ENCODE data around the gene OXER1. TPM values are rescaled to one million over a fixed set of nuclear protein-coding genes. Genes with fewer than 3 reads are reported as not detected.

The OXER1 gene, protein sequence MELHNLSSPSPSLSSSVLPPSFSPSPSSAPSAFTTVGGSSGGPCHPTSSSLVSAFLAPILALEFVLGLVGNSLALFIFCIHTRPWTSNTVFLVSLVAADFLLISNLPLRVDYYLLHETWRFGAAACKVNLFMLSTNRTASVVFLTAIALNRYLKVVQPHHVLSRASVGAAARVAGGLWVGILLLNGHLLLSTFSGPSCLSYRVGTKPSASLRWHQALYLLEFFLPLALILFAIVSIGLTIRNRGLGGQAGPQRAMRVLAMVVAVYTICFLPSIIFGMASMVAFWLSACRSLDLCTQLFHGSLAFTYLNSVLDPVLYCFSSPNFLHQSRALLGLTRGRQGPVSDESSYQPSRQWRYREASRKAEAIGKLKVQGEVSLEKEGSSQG
- 0.63 TPM for total RNA-seq

DNA sequence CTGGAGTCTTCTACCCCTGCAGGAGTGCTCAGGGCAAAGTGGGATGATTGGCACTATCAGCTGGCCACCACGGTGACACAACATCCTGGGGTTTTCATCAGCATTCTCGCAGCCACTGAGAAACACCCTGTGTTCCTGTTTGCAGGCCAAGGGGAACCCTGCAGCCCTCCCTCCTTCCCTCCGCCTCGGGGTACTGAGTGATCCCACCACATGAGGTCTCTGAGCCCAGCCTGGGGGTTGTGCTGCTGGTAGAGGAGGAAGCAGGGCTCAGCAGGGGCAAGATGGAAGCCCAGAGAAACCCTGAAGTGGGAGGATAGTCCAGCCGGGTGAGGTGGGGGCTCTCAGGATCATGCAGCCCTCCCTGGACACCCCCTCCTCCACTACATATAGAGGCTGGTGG lies at the start of gene OXER1:
TSS of gene OXER1 (minus strand) at position 40 of the 400 bp plus-strand sequence. CDS start 73 bp downstream, outside the sequence.
- peak within 1 kb of the TSS; percentile 15 for H3K4me3 ChIP-seq (ENCODE audit: low read length)
- no peaks in the 10 kb centered on the region for H3K27me3 ChIP-seq (ENCODE audit: insufficient read depth, low read length)
- H3K4me1 ChIP-seq (ENCODE audit: insufficient read depth, low read length), result peaks cover 31% of the 10 kb centered on the region
- no peaks in the 10 kb centered on the region for H3K9me3 ChIP-seq (ENCODE audit: low read depth, low read length)

DNA sequence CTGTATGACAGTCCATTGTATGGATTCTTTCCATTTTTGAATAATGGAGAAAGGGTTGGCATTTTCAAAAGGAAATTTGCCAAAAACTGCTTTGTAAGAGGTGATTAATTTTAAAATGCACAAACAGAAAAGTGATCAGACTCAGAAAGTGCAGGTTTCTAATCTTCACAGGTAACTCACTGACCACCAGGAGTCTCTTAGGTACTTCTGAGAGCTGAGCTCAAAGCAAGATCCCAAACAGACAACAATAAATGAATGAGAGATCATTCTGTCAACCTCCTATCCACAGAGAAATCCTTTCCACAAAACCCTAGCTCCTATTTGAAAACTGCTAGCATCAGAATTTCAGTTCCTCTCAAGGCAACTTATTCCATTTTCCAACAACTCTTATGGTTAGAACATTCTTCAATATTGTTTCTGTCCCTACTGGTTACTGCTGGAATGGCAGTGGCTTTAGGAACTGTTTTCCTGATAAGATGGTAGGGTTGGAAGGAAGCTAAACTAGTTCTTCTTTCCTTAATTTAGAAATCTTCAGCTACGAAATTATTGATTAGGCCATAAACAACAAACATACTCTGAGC lies 49.1 kb upstream of the OXER1 start:
- Histone ChIP-seq H3K4me1 (ENCODE audit: insufficient read depth, low read length) (peaks cover 29% of the 10 kb centered on the region), H3K9me3 (ENCODE audit: low read depth, low read length) (no peaks in the 10 kb centered on the region), H3K4me3 (ENCODE audit: low read length) (no peak overlapping the region), H3K27me3 (ENCODE audit: insufficient read depth, low read length) (no peaks in the 10 kb centered on the region)

DNA sequence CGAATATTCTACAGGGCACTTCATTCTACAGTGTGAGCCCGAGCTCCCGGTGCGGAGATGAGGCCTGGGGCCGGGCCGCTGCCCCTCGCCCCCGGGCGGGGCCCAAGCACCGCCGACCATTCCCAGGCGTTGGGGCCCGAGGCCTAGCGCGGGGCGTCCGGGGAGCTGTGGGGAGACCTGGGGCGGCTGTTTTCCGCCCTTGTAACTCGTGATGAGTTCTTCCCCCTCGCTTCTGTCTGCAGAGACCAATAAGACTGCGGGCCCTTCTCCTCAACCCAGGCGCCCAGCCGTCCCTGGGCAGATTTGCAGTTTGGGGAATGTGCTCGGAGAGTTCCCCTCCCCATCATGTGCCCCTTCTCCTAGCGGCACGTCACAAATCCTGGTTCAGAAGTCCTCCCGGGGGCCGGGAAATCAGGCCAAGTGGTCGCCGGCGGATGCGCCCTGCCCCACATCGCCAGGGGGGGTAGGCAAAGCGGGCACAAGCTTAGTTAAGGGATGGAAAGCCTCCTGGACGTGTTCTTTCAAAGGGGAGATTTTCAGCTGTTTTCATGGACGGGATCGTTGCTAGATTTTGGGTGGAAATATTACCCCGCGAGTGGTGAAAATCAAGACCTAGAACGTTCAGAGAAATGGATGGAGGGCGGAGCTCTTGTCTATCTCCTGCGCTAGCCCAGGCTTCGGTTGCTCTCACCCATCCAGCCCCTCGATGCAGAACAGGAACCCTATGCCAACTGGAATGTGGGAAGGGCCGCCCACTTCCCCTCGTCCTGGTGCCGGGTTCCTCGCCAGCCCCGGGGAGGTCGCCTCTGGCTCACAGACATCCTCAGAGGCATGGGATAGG lies 47.3 kb upstream of the OXER1 start:
- Histone ChIP-seq H3K4me3 (ENCODE audit: low read length) (peak overlapping the region; percentile 64), H3K27me3 (ENCODE audit: insufficient read depth, low read length) (no peaks in the 10 kb centered on the region), H3K4me1 (ENCODE audit: insufficient read depth, low read length) (peaks cover 29% of the 10 kb centered on the region), H3K9me3 (ENCODE audit: low read depth, low read length) (no peaks in the 10 kb centered on the region)

DNA sequence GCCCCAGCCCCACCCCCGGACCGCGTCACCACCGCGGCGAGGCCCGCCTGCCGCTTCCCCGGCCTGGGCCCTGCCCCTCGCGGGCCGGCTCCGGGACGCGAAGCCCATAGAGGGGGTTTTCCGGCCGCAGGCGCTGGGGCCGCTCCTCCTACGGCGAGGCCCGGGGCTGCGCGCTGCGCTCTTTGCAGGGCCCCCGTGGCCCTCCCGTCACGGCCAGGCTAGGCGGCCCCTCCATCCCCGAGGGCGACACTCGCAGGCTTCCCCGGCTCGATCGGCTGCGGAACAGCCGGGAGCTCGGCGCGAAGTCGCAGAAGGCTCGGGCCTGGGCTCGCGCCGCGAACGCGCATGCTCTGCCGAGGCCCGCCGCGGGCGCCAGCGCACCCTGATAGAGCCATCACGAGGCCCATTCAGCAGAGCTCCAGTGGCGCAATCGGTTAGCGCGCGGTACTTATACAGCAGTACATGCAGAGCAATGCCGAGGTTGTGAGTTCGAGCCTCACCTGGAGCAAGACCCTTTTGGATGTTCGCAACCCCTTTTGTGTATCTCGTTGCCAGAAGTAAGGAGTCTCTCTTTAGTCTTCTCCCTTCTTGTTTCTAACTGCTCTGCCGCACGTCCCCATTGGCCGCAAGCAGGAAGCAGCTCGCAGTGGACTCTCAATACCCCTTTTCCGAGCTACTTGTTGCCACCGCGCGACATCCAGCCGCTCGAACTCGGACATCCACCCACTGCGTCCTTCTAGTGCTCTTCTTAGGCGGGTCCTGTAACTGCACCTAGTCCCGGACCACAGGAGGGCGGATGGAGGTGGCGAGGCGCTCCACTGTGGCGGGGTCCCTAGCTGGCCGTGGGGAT lies 46.4 kb upstream of the OXER1 start:
- no peaks in the 10 kb centered on the region for H3K27me3 ChIP-seq (ENCODE audit: insufficient read depth, low read length)
- peak overlapping the region; percentile 64 for H3K4me3 ChIP-seq (ENCODE audit: low read length)
- H3K4me1 ChIP-seq (ENCODE audit: insufficient read depth, low read length), result peaks cover 32% of the 10 kb centered on the region
- H3K9me3 ChIP-seq (ENCODE audit: low read depth, low read length), result no peaks in the 10 kb centered on the region

DNA sequence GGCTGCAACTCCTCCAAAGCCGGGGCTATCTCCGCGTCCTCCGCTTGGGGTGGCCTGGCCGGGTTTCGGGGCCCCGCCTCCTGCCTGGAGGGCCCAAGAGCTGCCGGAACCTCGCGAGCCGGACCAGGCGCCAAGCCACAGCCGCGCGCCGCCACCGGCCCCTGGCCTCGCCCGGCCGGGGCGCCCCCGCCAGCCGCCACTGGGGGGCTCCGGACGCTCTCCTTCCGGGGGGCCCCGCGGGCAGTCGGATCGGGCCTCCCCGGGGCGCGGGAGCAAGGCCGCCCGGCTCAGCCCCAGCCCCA lies 45.8 kb upstream of the OXER1 start:
- H3K4me3 ChIP-seq (ENCODE audit: low read length), result peak overlapping the region; percentile 64
- H3K27me3 ChIP-seq (ENCODE audit: insufficient read depth, low read length), result no peaks in the 10 kb centered on the region
- peaks cover 38% of the 10 kb centered on the region for H3K4me1 ChIP-seq (ENCODE audit: insufficient read depth, low read length)
- no peaks in the 10 kb centered on the region for H3K9me3 ChIP-seq (ENCODE audit: low read depth, low read length)

DNA sequence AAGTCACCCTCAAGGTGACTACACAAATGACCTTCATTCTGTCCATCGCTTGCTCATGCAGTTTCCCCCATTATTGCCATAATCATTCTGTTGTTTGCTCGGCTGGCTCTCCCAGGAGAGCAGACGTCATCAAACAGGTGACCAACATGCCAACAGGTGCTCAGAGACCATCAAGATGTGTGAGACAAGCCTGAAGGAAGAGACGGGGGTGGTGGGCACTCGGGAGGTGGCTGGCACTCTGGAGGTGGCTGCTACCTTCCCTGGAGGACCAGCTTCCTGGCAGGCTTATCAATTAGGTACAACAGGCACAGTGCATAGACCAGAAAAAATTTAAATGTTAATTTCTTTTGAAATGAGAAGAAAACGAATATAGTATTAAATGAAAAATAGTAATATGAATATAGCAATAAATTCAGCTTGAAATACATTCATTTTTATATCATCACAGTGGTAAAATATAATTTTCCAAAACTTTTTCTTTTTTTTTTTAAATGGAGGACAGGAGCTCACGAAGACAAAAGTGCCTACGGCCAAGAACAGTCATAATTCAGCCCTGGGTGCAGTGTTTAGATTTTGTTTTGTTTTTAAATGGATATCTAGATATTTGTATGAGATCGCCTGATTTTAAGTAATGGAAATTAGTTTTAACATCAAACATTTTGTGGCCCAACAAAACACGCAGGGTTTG lies 45.3 kb upstream of the OXER1 start:
- Histone ChIP-seq H3K9me3 (ENCODE audit: low read depth, low read length) (no peaks in the 10 kb centered on the region), H3K27me3 (ENCODE audit: insufficient read depth, low read length) (no peaks in the 10 kb centered on the region), H3K4me3 (ENCODE audit: low read length) (peak overlapping the region; percentile 64), H3K4me1 (ENCODE audit: insufficient read depth, low read length) (peaks cover 42% of the 10 kb centered on the region)

DNA sequence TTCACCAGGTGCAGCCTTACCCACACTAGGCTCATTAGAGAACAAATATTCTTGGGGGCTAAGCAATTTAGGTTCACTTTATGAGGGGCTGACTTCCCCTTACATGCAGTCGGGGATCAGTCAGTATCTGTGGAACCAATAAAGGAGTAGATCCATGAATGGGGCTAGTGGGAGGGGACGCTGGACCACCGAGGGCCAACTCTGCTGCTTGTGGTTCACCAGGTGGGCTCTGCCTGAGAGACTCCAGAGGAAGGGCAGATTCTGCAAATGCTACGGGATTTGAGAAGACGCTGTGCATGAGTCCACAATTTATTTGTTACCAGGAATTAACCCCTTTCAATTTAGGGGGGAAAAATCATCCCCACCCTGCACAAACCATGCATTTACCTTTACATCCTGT lies 44.4 kb upstream of the OXER1 start:
- H3K4me1 ChIP-seq (ENCODE audit: insufficient read depth, low read length), result peaks cover 44% of the 10 kb centered on the region
- H3K9me3 ChIP-seq (ENCODE audit: low read depth, low read length), result no peaks in the 10 kb centered on the region
- H3K27me3 ChIP-seq (ENCODE audit: insufficient read depth, low read length), result no peaks in the 10 kb centered on the region

DNA sequence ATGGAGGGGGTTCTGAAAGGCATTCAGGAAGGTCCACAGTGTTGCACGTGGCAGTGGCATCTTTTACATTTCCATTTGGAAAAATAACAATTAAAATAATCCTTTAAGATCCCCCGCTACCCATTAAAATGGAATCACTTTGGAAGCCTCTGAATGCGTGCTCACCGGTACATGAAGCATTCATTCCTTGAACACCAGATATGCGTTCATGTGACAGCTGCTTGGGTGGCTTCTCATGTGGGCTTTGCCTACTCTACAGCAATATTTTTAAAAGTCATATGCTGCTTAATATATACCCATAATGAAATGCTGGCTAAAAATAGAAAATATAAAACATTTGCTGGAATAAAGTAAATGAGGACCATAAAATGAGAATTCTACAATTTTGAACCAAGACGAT lies 42.9 kb upstream of the OXER1 start:
- Histone ChIP-seq H3K27me3 (ENCODE audit: insufficient read depth, low read length) (no peaks in the 10 kb centered on the region), H3K4me1 (ENCODE audit: insufficient read depth, low read length) (peaks cover 41% of the 10 kb centered on the region), H3K4me3 (ENCODE audit: low read length) (no peak overlapping the region), H3K9me3 (ENCODE audit: low read depth, low read length) (no peaks in the 10 kb centered on the region)

More for the DNA sequence above, 44.4 kb upstream of the OXER1 start:
- no peak overlapping the region for H3K4me3 ChIP-seq (ENCODE audit: low read length)

DNA sequence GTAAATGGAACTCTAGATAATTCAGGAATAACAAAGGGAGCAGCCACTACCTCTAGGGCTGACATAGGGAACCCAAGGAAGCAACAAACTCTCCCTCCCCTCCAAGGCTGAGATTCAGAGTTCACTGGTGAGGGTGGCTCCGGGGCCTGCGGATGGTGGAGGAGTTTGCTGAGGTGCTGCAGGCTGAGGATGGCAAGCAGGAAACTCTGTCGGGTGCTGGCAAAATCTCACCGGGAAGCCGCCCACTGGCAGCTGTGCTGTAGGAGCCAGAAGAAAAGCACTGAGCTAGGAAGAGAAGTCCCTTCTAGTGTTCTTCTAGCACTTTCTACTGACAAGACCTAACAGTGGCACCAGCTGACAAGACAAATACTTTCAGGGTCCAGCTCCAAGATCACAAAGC lies 41.0 kb upstream of the OXER1 start:
- Histone ChIP-seq H3K9me3 (ENCODE audit: low read depth, low read length) (no peaks in the 10 kb centered on the region), H3K4me3 (ENCODE audit: low read length) (no peak overlapping the region), H3K4me1 (ENCODE audit: insufficient read depth, low read length) (peaks cover 43% of the 10 kb centered on the region), H3K27me3 (ENCODE audit: insufficient read depth, low read length) (no peaks in the 10 kb centered on the region)

DNA sequence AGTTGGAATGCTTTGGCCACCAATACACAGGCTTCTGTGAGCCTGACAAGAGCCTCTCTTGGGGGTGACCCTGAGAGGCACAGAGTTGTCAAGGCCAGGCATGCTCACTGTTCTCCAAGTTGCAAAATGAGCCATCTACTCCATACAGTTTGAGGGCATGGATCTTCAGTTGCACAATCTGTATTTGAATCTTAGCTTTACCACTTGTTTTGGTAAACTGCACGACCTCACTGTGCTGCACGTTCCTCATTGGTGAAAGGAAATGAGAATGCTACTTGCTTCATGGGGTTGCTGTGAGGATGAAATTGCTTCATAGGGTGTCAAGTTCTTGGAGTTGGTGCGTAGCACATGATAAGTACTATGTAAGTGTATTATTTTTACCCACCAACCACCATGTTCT lies 40.4 kb upstream of the OXER1 start:
- H3K4me3 ChIP-seq (ENCODE audit: low read length), result no peak overlapping the region
- no peaks in the 10 kb centered on the region for H3K9me3 ChIP-seq (ENCODE audit: low read depth, low read length)
- no peaks in the 10 kb centered on the region for H3K27me3 ChIP-seq (ENCODE audit: insufficient read depth, low read length)

DNA sequence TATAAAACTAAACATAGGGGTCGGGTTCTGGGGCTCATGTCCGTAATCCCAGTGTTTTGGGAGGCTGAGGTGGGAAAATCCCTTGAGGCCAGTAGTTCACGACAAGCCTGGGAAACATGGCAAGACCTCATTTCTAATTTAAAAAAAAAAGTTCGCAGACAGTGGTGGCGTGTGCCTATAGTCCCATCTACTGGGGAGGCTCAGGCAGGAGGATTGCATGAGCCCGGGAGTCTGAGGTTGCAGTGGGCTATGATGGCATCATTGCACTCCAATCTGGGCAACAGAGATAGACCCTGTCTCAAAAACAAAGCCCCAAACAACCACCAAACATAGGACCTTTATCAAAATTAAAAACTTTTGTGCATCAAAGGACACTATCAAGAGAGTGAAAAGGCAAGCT lies 38.2 kb upstream of the OXER1 start:
- H3K4me1 ChIP-seq (ENCODE audit: insufficient read depth, low read length), result peaks cover 36% of the 10 kb centered on the region
- H3K9me3 ChIP-seq (ENCODE audit: low read depth, low read length), result no peaks in the 10 kb centered on the region
- H3K27me3 ChIP-seq (ENCODE audit: insufficient read depth, low read length), result no peaks in the 10 kb centered on the region
- no peak overlapping the region for H3K4me3 ChIP-seq (ENCODE audit: low read length)

More for the DNA sequence above, 40.4 kb upstream of the OXER1 start:
- H3K4me1 ChIP-seq (ENCODE audit: insufficient read depth, low read length), result peaks cover 41% of the 10 kb centered on the region

DNA sequence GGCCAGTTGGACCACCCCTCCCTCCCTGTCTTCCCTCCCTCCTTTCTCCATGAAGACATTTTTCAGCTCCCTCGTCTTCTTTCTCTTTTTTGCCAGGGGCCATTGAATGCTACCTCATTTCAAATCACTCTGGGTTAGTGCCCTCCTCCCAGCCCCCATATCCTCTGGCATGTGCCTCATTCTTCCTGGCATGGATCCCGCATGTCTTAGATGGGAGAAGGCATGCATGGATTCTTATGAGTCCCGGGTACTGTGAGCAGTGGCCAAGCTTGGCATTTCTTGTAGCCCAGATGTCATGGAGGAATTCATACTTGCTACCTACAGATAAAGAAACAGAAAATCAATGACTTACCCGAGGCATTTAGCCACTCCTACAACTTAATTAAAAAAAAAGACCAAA lies 37.4 kb upstream of the OXER1 start:
- H3K4me1 ChIP-seq (ENCODE audit: insufficient read depth, low read length), result peaks cover 36% of the 10 kb centered on the region
- H3K4me3 ChIP-seq (ENCODE audit: low read length), result no peak overlapping the region
- no peaks in the 10 kb centered on the region for H3K27me3 ChIP-seq (ENCODE audit: insufficient read depth, low read length)
- H3K9me3 ChIP-seq (ENCODE audit: low read depth, low read length), result no peaks in the 10 kb centered on the region

DNA sequence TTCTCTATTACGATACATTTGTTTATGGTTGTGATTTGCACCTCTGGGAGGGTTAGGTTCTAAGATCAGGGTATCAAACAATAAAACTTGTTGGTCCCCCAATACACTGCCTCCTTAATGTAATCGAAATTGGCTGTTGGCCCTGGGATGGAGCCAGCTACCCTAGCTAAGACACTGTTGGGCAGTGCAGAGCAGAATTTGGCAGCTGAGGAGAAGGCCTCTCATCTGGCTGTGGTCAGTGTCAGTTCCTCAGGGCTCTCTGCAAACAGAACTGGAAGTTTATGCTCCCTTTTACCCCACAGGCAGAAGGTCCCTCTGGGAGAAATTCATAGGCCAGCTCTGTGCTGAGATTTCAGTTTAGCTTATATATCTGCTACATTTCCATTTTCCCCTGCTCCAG lies 37.0 kb upstream of the OXER1 start:
- H3K9me3 ChIP-seq (ENCODE audit: low read depth, low read length), result no peaks in the 10 kb centered on the region
- no peaks in the 10 kb centered on the region for H3K27me3 ChIP-seq (ENCODE audit: insufficient read depth, low read length)
- peaks cover 36% of the 10 kb centered on the region for H3K4me1 ChIP-seq (ENCODE audit: insufficient read depth, low read length)
- H3K4me3 ChIP-seq (ENCODE audit: low read length), result no peak overlapping the region

DNA sequence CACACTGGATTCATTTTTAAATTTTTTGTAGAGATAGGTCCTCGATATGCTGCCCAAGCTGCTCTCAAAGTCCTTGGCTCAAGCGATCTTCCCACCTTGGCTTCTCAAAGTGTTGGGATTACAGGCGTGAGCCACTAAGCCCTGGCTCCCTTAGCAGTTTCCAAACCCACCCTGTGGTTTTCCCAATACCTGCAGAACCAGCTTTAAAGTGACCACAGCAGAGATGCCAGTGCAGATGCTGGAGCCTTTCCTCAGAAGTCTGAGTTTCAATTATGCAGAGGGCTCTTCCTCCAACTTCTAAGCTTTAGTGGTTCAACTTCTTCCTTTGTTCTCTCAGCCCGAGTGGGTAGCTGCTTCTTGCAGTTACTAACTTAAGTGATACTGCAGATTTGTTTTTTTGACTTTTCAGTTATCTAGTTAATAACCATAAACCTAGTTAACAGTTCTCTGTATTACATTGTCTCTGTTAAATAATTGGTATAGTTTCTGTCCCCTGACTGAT lies 36.6 kb upstream of the OXER1 start:
- Histone ChIP-seq H3K27me3 (ENCODE audit: insufficient read depth, low read length) (no peaks in the 10 kb centered on the region), H3K9me3 (ENCODE audit: low read depth, low read length) (no peaks in the 10 kb centered on the region), H3K4me3 (ENCODE audit: low read length) (no peak overlapping the region), H3K4me1 (ENCODE audit: insufficient read depth, low read length) (peaks cover 37% of the 10 kb centered on the region)

All from mononuclear cell (primary cell).